ENCODE results near the gene IFIT3.

DNA sequence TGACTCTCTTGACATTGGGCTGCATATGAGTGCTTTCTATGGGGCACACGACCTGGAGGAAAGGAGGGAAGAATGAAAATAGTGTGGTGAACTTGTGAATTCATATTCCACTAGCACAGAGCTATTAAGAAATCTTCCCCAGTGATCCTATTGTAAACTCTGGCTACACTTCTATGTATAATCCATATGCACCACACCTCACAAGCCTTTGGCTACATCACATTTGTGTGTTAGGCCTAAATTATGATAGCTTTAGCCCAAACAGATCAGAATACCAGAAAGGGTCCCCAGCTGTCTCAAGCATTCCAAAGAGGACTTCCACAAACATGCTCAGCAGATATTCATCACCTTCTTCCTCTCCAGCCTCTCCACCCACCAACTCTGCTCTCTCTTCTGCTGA lies 40.3 kb downstream of the IFIT3 start:
- TF ChIP-seq, protein P1, sequence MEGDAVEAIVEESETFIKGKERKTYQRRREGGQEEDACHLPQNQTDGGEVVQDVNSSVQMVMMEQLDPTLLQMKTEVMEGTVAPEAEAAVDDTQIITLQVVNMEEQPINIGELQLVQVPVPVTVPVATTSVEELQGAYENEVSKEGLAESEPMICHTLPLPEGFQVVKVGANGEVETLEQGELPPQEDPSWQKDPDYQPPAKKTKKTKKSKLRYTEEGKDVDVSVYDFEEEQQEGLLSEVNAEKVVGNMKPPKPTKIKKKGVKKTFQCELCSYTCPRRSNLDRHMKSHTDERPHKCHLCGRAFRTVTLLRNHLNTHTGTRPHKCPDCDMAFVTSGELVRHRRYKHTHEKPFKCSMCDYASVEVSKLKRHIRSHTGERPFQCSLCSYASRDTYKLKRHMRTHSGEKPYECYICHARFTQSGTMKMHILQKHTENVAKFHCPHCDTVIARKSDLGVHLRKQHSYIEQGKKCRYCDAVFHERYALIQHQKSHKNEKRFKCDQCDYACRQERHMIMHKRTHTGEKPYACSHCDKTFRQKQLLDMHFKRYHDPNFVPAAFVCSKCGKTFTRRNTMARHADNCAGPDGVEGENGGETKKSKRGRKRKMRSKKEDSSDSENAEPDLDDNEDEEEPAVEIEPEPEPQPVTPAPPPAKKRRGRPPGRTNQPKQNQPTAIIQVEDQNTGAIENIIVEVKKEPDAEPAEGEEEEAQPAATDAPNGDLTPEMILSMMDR (IDR thresholded peaks at IDR 0.05; ENCODE audit: low read depth, low read length), result no peak
- no peak for TF ChIP-seq EZH2phosphoT487 (IDR thresholded peaks at IDR 0.05; ENCODE audit: low read depth)
